Kidney capillary endothelial cell (primary cell): ENCODE measurements around the gene C16orf86.

Experiments used
- DNase-seq: peaks from one replicate; pipeline ENCODE4 v3.0.0-alpha.2; 2018; ENCODE audit warnings: low spot score

C16orf86 gene

DNA sequence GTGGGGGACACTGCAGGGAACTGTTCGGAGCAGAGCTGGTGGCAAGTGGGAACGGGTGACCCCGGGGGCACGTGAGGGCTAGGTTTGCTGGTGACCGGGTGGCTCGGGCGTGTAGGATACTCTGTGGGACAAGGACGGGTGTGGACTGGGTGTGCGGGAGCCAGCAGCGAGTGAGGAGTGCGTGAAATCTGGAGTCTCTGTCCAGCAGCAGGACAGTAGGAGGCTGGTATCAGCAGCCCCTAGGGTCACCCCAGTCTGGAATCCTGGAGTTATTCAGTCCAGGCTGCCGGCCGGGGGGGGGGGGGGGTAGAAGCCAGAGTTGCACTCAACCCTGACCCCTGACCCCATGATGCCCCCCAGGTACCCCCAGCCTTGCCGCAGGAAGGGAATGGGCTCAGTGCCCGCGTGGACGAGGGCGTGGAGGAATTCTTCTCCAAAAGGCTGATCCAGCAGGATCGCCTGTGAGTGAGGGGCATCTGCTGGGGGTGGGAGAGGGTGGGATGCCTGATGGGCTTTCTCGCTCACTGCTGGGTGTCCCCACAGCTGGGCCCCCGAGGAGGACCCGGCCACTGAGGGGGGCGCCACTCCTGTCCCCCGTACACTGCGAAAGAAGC lies 12.7 kb upstream of the C16orf86 start:
- DNase-seq, result no peak

DNA sequence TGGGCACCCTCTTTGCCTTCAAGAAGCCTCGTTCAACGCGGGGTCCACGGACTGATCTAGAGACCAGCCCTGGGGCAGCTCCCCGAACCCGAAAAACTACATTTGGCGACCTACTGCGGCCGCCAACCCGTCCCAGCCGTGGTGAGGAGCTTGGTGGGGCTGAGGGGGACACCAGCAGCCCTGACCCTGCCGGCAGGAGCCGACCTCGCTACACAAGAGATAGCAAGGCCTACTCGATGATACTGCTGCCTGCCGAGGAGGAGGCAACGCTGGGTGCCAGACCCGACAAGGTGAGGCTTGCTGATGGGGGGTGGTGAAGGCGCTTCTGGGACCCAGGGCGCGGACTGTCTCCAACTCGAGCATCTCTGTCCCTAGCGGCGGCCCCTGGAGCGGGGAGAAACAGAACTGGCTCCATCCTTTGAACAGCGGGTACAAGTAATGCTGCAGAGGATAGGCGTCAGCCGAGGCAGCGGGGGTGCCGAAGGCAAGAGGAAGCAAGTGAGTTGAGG lies 12.2 kb upstream of the C16orf86 start:
- no peak for DNase-seq

DNA sequence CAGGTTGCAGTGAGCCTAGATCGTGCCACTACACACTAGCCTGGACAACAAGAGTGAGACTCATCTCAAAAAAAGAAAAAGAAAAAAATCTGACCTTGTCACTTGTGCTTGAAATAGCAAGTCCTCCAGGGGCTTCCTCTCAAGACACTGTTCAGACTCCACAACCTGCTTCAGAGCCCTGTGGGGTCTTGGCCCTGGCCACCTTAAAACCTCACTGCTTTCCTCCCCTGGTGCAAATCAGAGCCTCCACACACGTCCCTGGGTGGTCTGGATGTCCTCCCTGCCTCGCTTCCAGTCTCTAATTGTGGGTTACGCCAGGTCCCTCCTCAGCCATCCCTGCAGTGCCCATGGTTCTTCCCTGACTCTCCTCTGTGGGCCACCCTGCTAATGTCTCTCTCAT lies 11.3 kb upstream of the C16orf86 start:
- DNase-seq, result no peak

DNA sequence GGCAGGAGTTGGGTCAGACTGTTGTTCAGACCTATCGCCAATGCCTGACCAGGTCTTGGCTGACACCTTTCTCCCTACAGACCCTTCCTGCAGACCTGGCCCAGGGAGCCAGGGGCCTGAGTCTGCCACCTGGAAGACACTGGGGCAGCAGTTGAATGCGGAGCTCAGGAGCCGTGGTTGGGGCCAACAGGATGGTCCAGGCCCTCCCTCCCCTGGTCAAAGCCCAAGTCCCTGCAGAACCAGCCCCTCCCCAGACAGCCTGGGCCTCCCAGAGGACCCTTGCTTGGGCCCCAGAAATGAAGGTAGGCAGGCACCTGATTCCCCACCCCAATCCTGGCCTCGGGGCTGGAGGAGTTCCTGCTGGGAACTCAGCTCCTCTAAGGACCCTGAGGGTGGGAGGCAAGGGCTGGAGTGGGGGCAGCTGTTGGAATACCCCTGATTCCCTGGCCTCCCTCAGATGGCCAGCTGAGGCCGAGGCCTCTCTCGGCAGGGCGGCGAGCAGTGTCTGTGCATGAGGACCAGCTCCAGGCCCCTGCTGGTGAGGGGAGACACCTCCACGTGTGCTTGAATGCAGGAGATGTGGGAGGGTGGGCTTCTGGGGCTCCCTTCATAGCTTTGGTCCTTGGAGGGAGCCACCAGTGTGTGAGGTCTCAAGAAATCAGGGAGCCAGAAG lies 10.1 kb upstream of the C16orf86 start:
- no peak for DNase-seq

DNA sequence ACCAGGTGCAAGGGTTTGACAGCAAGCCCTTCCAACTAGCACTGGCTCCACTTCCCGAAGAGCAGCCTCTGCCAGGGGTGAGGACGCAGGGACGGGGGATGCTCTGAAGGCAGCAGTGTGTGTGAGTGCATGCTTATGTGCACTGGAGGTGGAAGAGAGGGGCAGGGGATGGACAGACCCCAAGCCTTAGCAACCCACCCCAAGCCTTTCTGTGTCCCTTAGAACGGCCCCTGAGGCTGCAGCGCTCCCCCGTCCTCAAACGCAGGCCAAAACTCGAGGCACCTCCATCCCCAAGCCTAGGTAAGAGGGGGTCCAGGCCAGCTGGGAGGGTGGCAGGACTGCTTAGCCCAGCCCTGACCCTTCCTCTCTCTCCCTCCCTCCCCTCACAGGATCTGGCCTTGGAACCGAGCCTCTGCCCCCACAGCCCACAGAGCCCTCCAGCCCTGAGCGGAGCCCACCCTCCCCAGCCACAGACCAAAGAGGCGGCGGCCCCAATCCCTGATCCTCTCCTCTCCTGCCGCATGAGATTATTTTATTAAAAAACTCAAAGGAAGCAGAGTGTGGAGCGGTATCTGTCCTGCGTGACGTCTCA lies 9.5 kb upstream of the C16orf86 start:
- no peak for DNase-seq

DNA sequence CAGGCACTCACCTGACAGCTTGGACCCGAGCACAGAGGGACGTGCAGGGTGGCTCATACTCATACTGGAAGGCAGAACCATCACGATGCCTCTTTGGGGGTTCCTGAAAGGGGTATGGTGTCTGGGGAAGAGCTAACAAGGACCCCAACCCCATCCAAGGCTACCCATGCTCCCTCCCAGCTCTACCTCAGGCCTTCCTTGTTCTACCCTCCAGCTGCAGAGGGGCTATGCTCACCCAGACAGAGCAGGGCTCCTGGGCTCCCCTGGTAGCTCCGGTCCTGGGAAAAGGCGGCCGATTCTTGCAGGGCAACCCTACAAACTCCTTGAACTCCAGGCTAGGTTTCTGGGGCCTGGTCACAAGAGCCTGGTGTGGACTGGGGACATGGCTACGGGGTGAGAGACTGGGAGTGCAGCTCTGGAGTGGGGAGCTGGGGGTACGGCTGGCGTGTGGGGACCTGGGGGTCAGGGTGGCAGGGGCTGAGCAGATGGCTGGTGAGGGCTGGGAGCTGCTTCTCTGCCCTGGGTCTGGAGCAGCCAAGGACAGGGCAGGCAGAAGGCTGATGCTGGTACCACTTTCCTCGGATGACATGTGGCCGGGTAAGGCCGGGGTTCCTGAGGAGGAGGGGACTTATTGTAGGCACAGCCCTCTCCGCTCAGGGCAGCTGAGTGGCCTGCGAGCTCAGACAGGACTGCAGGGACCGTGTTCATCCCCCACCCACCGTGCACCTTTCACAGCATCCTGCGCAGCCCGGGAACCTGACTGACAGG lies 8.7 kb upstream of the C16orf86 start:
- no peak for DNase-seq

DNA sequence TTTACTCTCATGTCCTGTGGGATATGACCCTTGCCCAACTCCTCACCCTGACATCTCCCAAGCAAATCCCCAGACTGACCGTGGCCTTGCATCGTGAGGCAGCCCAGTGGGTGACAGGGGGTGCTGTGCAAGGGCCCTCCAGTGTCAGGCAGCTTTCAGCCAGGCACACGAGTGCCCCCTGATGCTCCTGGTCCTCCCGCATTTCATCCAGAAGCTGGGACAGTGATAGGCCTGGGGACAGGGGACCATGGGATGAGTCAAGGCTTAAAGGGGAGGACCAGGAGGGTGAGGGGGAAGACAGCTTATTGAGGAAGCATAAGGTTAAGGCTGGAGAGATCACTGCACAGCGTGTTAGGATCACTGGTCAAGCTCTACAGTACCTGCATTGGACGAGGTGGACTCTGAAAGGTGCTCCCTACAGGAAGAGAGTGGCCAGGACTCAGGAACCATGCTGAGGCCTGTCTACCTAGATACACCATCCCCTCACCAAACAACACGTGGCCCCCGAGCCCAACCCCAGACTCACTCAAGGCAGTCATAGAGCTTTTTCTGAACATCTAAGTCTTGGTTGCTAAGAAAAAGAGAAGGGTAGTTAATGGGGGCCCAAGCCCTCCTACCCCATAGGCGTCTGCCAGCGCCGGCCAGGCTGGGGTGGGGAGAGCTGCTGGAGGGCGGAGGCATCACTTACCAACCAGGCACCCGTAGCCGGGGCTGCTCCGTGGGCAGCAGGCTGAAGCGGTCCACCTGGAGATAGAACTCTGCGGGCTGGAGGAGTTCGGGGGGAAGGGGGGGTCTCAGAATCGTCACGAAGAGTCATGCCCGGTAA lies 7.6 kb upstream of the C16orf86 start:
- no peak for DNase-seq

DNA sequence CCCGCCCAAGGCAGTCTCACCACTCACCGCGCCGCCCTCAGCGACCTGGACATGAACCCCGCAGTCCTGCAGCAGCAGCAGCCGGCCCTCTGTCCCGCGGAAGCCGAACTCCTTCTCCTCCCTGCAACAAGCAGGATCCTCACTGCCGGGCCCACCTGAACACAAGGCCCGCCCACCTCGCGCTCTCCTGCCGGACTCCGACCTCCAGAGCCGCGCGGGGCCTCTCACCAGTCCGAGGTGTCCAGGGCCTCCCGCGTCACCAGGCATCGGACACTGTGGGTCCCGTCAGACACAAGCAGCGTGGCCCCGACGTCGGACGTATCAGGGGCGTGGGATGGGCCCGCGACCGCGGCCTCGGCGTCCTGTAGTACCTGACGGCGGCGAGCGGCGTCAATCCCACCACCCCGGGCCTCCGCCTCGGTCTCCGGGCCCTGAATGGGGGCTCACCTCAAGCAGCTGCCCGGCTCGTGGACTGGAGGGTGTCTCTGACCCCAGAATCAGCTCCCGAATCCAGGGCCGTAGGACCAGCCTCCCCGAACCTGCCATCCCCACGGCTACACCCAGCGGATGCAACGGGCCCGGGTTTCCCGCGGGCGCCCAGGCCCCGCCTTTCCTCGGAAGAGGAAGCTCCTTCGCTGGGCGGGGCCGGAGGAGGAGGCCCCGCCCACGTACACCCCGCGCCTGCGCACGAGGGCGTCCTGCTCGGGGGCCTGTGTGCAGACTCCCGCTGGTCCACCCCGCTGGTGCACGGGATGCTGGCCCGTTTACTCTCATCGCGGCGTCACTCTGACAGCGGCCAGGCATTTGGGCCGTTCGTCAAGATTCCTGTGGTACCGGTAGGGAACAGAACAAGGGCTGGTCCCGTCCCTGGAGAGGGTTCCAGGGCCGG lies 6.7 kb upstream of the C16orf86 start, which contains the start of gene ACD:
ACD (minus strand) TSS at position 586 of the 889 bp plus-strand sequence; CDS start at position 546, 40 bp downstream.
- DNase-seq, result peak; percentile 83

DNA sequence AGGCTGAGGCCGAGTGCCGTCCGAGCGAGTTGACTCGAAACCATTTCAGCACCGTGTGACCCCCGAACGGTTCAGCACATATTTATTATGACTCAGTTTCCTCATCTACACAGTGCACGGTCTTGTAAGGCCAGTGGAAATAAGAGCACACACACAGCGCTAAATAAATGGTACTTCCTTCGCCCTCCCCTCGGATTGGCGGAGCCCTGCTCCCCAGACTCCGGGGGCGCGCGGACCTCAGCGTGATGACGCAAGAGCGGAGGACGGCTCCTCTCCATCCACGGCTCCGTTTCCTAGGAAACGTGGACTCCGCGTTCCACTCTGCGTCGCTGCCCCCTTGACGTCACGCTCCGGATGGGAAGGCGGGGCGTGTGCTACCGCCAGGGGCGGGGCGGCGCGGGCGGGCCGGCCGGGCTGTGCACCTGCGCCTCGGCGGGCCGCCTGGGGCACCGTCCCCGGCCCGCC lies 6.0 kb upstream of the C16orf86 start, which contains the start of gene PARD6A:
PARD6A (plus strand) TSS at position 397 of the 465 bp plus-strand sequence. CDS start 79 bp downstream, outside the sequence.
- DNase-seq, result peak; percentile 89

DNA sequence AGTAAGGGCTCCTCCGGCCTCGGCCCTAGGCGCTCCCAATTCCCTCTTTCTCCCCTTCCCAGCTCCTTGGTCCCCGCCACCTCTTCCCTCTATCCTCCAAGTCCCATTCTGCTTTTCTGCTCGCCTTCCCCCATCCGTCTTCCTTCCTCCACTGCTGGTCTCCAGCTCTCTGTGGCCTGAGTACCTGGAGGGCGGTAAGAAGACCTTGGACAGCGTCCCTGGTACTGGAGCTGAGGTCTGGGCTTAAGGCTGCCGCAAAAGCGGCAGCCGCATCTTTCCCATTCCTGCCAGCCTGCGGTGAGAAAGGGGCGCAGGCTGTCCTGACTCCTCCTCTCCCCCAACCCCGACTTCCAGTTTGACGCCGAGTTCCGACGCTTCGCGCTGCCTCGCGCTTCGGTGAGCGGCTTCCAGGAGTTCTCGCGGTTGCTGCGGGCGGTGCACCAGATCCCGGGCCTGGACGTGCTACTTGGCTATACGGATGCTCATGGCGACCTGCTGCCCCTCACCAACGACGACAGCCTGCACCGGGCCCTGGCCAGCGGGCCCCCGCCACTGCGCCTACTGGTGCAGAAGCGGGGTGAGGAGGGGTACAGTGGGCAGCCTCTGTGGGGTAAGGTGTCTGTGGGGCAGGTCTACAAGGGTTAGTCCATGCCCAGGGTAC lies 5.4 kb upstream of the C16orf86 start:
- DNase-seq, result no peak

DNA sequence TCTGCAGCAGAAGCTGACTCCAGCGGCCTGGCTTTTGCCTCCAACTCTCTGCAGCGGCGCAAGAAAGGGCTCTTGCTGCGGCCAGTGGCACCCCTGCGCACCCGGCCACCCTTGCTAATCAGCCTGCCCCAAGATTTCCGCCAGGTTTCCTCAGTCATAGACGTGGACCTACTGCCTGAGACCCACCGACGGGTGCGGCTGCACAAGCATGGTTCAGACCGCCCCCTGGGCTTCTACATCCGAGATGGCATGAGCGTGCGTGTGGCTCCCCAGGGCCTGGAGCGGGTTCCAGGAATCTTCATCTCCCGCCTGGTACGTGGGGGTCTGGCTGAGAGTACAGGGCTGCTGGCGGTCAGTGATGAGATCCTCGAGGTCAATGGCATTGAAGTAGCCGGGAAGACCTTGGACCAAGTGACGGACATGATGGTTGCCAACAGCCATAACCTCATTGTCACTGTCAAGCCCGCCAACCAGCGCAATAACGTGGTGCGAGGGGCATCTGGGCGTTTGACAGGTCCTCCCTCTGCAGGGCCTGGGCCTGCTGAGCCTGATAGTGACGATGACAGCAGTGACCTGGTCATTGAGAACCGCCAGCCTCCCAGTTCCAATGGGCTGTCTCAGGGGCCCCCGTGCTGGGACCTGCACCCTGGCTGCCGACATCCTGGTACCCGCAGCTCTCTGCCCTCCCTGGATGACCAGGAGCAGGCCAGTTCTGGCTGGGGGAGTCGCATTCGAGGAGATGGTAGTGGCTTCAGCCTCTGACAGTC lies 4.5 kb upstream of the C16orf86 start:
- DNase-seq, result no peak

DNA sequence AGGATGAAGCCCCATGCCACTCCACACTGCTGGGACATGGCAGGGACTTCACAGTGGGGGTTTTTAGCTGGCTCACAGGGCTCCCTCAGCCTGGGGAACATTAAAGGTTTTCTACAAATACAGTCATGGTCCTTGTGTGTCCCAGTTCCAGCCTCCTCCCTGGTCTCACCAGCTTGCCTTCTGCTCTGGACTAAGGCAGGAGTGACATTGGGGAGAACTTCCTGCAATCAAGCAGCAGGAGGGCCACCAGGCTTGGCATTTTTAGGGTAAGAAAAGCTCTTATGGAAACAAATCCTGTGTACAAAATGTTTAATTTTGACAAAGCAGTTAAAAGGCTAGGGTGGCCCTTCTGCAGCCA lies 4.0 kb upstream of the C16orf86 start:
- DNase-seq, result no peak

DNA sequence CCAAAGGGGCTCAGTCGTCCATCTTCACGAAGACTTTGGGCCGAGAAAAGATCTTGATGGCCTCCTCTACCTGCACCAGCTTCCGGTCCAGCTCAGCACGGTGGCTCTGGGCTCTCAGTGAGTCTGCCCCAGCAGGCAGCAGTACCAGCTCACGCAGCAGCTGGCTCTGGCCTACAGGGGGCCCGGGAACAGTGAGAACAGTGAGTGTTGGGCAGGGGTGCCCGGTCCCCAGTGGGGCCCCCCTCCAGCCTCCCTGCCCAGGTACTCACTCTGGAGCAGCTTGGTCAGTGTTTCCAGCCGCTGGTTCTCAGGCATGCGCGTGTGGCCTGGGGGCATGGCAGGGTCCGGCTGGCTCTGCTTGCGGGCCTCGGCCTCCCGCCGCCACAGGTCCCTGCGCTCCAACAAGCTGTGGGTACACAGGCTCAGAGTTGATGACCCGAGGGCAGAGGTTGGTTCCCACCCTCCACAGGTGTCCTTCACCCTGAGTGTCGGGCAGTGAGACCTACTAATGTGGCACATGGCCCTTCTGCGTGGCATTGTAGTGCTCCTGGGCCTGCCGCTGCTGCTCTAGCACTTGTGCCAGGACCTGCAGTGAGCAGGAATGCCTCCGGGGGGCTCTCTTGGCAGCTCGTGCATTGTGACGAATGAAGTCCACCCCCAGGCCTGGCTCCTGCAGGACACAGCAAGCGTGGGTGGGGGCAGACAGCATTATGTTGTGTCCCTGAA lies 3.3 kb upstream of the C16orf86 start:
- DNase-seq, result no peak

DNA sequence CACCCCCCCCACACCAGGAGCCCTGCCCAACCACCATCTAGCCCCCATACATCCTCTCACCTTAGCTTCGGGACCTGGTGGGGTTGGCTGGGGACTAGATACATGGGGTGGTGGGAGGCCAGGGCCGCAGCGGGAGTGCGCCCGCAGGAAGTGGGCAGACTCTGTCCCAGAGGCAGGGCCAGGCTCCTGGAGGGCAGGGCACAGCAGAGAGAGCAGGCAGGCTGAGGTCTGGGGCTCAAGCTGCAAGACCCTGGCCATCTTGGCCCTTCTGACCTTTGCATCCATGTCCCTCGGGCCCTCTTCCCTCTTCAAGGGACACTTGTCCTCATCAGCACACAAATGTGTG lies 2.8 kb upstream of the C16orf86 start:
- no peak for DNase-seq

DNA sequence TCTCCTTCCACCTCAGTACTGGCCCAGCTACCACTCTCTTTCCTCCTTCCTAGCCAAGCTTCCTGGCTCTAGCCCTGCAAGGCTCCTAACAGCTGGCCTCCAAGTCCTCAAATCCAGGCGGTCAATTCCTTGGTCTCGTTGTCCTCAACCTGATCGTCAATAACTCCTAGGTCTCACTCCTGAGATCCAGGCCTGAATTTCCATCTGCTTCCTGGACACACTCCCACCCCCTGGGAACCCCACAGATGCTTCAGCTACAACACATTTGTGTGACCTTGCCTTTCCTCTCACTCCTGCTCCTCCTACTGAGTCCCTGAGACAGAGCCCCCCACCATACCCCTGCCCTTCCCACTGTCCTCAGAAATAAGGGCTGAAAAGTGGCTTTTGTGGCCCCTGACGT lies 2.4 kb upstream of the C16orf86 start:
- no peak for DNase-seq

DNA sequence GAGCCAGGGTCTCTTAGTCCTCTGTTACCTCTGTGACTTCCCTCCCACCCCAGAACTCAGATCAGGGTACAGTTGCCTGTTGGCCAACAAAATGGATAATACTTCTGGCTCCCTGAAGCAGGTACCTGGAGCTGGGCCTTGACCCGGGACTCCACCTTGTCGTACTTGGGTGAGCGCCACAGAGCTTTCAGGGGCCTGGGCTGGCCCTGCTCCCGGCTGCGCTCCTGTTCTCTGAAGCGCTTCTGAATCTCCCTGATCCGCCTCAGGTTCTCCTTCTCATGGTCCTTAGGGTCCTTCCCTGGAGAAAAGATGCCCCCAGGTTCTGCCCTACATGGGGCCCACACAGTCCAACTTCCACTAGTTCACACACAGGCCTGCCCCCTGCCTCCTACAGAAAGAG lies 1.7 kb upstream of the C16orf86 start:
- DNase-seq, result no peak

DNA sequence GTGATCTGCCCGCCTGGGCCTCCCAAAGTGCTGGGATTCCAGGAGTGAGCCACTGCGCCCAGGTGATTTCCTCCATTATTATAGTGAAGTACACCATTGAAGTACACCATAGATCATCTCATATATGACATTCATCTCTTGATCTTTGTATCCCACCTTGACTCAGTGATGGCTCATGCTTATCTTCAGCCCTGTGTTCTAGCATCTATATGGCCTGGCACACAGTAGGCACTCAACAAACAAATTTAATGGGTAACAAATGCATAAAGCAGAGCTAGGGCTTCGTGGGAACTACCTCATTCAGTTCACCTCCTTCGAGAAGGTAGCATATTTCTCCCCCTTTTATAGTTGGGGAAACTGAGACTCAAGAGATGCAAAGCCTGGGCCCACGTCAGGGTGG lies 1.0 kb upstream of the C16orf86 start:
- DNase-seq, result no peak

DNA sequence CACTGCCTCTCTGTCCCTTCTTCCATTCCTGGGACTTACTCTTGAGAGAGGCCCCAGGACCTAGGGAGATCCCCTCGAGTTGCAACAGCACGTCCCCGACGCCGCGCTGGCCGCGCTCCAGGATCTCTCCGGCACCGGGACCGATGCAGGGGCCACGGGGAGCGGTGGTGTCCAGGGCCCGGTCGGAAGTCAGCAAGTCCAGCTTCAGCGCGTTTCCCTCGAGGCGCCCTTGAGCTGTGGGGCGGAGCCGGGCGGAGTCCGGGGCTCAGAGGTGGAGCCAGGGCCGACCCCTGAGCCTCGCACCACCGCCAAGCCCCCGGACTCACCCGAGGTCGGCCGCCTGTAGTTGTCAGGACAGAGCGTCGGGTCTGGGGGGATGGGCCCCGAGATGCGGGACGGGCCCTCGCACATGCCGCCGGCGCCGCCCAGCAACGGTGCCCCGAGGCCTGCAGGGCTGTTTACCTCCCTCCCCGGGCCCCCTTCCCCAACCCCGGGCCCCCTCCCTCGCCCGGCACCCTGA lies 522 bp upstream of the C16orf86 start:
- no peak for DNase-seq
